GM18951 (cell line): ENCODE measurements around the gene PFKFB2.

Experiments used
- POLR2A ChIP-seq: IDR thresholded peaks from 4 replicates; pipeline ENCODE4 v1.6.1; 2011; ENCODE audit warnings: mild to moderate bottlenecking; ENCODE audit not compliant: insufficient read length, insufficient read depth; ENCODE audit errors: extremely low read depth
- in situ Hi-C: fragments of 300-500 bp; cut with MboI; formaldehyde crosslinking; loops from one replicate; pipeline ENCODE4 v1.12.0; 2022; ENCODE audit warnings: low sequenced_read_pairs, mixed read lengths, inconsistent platforms; ENCODE audit not compliant: unreplicated experiment

The PFKFB2 gene

DNA sequence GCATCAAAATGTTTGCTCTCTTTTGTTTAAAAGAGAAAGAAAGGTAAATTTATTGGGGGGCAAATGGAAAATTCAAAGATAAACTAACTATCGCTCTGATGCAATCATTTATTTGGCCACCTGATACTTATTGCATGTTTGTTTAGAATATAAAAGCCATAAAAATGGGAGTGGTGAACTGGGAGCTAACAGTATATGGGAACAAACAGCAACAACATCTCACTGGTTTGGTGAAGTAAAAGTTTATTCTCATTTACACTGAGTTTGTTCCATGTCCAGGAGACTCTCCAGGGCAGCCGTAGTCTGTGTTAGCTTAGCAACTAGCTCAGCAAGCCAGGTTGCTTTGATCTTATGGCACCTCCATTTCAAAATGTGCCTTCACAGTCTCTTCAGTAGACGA lies 71.3 kb downstream of the PFKFB2 start:
- no peak for TF ChIP-seq POLR2A
- in situ Hi-C loops: no loop called here

GRCh38 chr1:207128336-207128921 lies 75.4 kb downstream of the PFKFB2 start:
- in situ Hi-C loops: no loop called here

GRCh38 chr1:207129053-207129452 lies 76.0 kb downstream of the PFKFB2 start:
- no peak for TF ChIP-seq POLR2A
- in situ Hi-C loops: no loop called here

More at GRCh38 chr1:207128336-207128921, 75.4 kb downstream of the PFKFB2 start:
- TF ChIP-seq POLR2A: no peak
